ENCODE results near the gene MARCHF10. TPM values are rescaled to one million over a fixed set of nuclear protein-coding genes. Genes with fewer than 3 reads are reported as not detected.
"Not testable (repeated sequence)": the region's sequence is repeated elsewhere in the genome, so short reads cannot be mapped to it uniquely, and the experiment has no call there.

Gene MARCHF10
- total RNA-seq, 1 experiment from 2014 or later, result not detected

GRCh38 chr17:62787366-62787765 lies 20.7 kb downstream of the MARCHF10 start:
- CTCF ChIA-PET, result no interaction called here
- Histone ChIP-seq H3K79me2 (ENCODE audit: insufficient read depth, low read length) (no peaks in the 10 kb centered on the region), H3K27me3 (ENCODE audit: insufficient read depth, low read length) (no peaks in the 10 kb centered on the region), H3K9ac (ENCODE audit: low read length) (no peak overlapping the region), H3K9me2 (ENCODE audit: insufficient read depth) (no peaks in the 10 kb centered on the region), H3K4me1 (ENCODE audit: control insufficient read depth in 1 of 2, insufficient read depth in 2 of 2, low read length in 2 of 2) (peaks cover 5 to 20% of the 10 kb centered on the region in 2 experiments), H3K9me3 (ENCODE audit: control insufficient read depth in 1 of 2, insufficient read depth in 1 of 2, low read depth in 1 of 2, low read length in 2 of 2) (no peaks in the 10 kb centered on the region), H4K20me1 (ENCODE audit: insufficient read depth) (no peaks in the 10 kb centered on the region), H3K27ac (ENCODE audit: low read depth, low read length) (no peak overlapping the region), H2AFZ (ENCODE audit: low read depth, low read length, poor library complexity, severe bottlenecking) (no peak overlapping the region), H3K4me3 (replicated peaks in 1 of 2; ENCODE audit: low read depth in 1 of 2, low read length in 2 of 2) (no peak overlapping the region), H3K36me3 (ENCODE audit: control insufficient read depth in 1 of 2, insufficient read depth in 2 of 2, low read length in 2 of 2) (no peaks in the 10 kb centered on the region), H3K4me2 (ENCODE audit: low read length) (no peak overlapping the region)
- intact Hi-C loops (cut with micrococcal nuclease), result no loop called here
- ATAC-seq (no peak), DNase-seq (ENCODE audit: low read depth, low spot score) (no peak)
- TF ChIP-seq CBX3 (IDR thresholded peaks at IDR 0.05; ENCODE audit: low read depth), result no peak
- no peak for TF ChIP-seq ZNF274 (IDR thresholded peaks at IDR 0.05; ENCODE audit: low read depth, low read length)
- RAD21 ChIA-PET (ENCODE audit: low non-redundant PET in 1 of 2, low total read pairs in 2 of 2, uncharacterized antibody in 2 of 2, unreplicated experiment in 2 of 2), result no interaction called here
- BruUV-seq (replicated peaks), result no TSS peak
- POLR2A ChIA-PET, result no interaction called here

GRCh38 chr17:62786646-62787045 lies 21.5 kb downstream of the MARCHF10 start:
- no peak for DNase-seq (ENCODE audit: low read depth, low spot score)
- ChIA-PET CTCF (no interaction called here), POLR2A (no interaction called here), RAD21 (ENCODE audit: low non-redundant PET in 1 of 2, low total read pairs in 2 of 2, uncharacterized antibody in 2 of 2, unreplicated experiment in 2 of 2) (no interaction called here)
- no peaks in the 10 kb centered on the region for H4K20me1 ChIP-seq (ENCODE audit: insufficient read depth)
- intact Hi-C loops (cut with micrococcal nuclease), result no loop called here
- TF ChIP-seq, protein P1, sequence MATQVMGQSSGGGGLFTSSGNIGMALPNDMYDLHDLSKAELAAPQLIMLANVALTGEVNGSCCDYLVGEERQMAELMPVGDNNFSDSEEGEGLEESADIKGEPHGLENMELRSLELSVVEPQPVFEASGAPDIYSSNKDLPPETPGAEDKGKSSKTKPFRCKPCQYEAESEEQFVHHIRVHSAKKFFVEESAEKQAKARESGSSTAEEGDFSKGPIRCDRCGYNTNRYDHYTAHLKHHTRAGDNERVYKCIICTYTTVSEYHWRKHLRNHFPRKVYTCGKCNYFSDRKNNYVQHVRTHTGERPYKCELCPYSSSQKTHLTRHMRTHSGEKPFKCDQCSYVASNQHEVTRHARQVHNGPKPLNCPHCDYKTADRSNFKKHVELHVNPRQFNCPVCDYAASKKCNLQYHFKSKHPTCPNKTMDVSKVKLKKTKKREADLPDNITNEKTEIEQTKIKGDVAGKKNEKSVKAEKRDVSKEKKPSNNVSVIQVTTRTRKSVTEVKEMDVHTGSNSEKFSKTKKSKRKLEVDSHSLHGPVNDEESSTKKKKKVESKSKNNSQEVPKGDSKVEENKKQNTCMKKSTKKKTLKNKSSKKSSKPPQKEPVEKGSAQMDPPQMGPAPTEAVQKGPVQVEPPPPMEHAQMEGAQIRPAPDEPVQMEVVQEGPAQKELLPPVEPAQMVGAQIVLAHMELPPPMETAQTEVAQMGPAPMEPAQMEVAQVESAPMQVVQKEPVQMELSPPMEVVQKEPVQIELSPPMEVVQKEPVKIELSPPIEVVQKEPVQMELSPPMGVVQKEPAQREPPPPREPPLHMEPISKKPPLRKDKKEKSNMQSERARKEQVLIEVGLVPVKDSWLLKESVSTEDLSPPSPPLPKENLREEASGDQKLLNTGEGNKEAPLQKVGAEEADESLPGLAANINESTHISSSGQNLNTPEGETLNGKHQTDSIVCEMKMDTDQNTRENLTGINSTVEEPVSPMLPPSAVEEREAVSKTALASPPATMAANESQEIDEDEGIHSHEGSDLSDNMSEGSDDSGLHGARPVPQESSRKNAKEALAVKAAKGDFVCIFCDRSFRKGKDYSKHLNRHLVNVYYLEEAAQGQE (IDR thresholded peaks at IDR 0.05; ENCODE audit: low read depth), result no peak
- no peak for TF ChIP-seq JUND (IDR thresholded peaks at IDR 0.05)
- no peak for TF ChIP-seq POLR2A (IDR thresholded peaks at IDR 0.05; ENCODE audit: borderline replicate concordance, extremely low read depth, insufficient read depth, insufficient read length)
- no peak for TF ChIP-seq EZH2phosphoT487 (IDR thresholded peaks at IDR 0.05; ENCODE audit: borderline replicate concordance)
- no peak for TF ChIP-seq ELF1 (IDR thresholded peaks at IDR 0.05; ENCODE audit: borderline replicate concordance, low read depth)
- no peak for TF ChIP-seq EZH2 (IDR thresholded peaks at IDR 0.05)
- TF ChIP-seq TCF7L2 (IDR thresholded peaks at IDR 0.05; ENCODE audit: borderline replicate concordance, extremely low read depth, insufficient read depth, insufficient read length), result no peak
- no peak for TF ChIP-seq ZNF274 (IDR thresholded peaks at IDR 0.05; ENCODE audit: low read depth, low read length)
- no peak overlapping the region for H3K4me3 ChIP-seq (replicated peaks in 1 of 2; ENCODE audit: low read depth in 1 of 2, low read length in 2 of 2)
- H3K9me3 ChIP-seq (ENCODE audit: control insufficient read depth in 1 of 2, insufficient read depth in 1 of 2, low read depth in 1 of 2, low read length in 2 of 2), result no peaks in the 10 kb centered on the region
- no peak for ATAC-seq
- no peaks in the 10 kb centered on the region for H3K27me3 ChIP-seq (ENCODE audit: insufficient read depth, low read length)
- H3K27ac ChIP-seq (ENCODE audit: low read depth, low read length), result no peak overlapping the region
- H3K9ac ChIP-seq (ENCODE audit: low read length), result no peak overlapping the region
- H3K4me2 ChIP-seq (ENCODE audit: low read length), result no peak overlapping the region
- no peak overlapping the region for H2AFZ ChIP-seq (ENCODE audit: low read depth, low read length, poor library complexity, severe bottlenecking)
- H3K4me1 ChIP-seq (ENCODE audit: control insufficient read depth in 1 of 2, insufficient read depth in 2 of 2, low read length in 2 of 2), result peaks cover 0 to 13% of the 10 kb centered on the region in 2 experiments; a peak in 2 of 4 replicates
- H3K9me2 ChIP-seq (ENCODE audit: insufficient read depth), result no peaks in the 10 kb centered on the region
- H3K36me3 ChIP-seq (ENCODE audit: control insufficient read depth in 1 of 2, insufficient read depth in 2 of 2, low read length in 2 of 2), result no peaks in the 10 kb centered on the region
- no TSS peak for BruUV-seq (replicated peaks)
- no peaks in the 10 kb centered on the region for H3K79me2 ChIP-seq (ENCODE audit: insufficient read depth, low read length)

DNA sequence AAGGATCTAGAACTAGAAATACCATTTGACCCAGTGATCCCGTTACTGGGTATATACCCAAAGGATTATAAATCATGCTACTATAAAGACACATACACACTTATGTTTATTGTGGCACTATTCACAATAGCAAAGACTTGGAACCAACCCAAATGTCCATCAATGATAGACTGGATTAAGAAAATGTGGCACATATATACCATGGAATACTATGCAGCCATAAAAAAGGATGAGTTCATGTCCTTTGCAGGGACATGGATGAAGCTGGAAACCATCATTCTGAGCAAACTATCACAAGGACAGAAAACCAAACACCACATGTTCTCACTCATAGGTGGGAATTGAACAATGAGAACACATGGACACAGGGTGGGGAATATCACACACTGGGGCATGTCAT lies 22.1 kb downstream of the MARCHF10 start:
- BruUV-seq (replicated peaks); H3K9me2 ChIP-seq (ENCODE audit: insufficient read depth); RAD21 ChIA-PET (ENCODE audit: low non-redundant PET in 1 of 2, low total read pairs in 2 of 2, uncharacterized antibody in 2 of 2, unreplicated experiment in 2 of 2); H3K27ac ChIP-seq (ENCODE audit: low read depth, low read length); H3K9me3 ChIP-seq (ENCODE audit: control insufficient read depth in 1 of 2, insufficient read depth in 1 of 2, low read depth in 1 of 2, low read length in 2 of 2); H3K4me3 ChIP-seq (replicated peaks in 1 of 2; ENCODE audit: low read depth in 1 of 2, low read length in 2 of 2); H3K36me3 ChIP-seq (ENCODE audit: control insufficient read depth in 1 of 2, insufficient read depth in 2 of 2, low read length in 2 of 2); CTCF ChIA-PET; H3K79me2 ChIP-seq (ENCODE audit: insufficient read depth, low read length); H3K9ac ChIP-seq (ENCODE audit: low read length); H3K4me2 ChIP-seq (ENCODE audit: low read length); H2AFZ ChIP-seq (ENCODE audit: low read depth, low read length, poor library complexity, severe bottlenecking); H4K20me1 ChIP-seq (ENCODE audit: insufficient read depth); DNase-seq (ENCODE audit: low read depth, low spot score); H3K4me1 ChIP-seq (ENCODE audit: control insufficient read depth in 1 of 2, insufficient read depth in 2 of 2, low read length in 2 of 2); ATAC-seq; intact Hi-C loops (cut with micrococcal nuclease); H3K27me3 ChIP-seq (ENCODE audit: insufficient read depth, low read length); POLR2A ChIA-PET: not testable (repeated sequence)
